ENCODE data around the gene POLD1.

The POLD1 gene

GRCh38 chr19:50420808-50421207 is 36.7 kb downstream of the POLD1 start:
- no peak for DNase-seq (ENCODE audit: low read depth)
- TF ChIP-seq, protein P1, sequence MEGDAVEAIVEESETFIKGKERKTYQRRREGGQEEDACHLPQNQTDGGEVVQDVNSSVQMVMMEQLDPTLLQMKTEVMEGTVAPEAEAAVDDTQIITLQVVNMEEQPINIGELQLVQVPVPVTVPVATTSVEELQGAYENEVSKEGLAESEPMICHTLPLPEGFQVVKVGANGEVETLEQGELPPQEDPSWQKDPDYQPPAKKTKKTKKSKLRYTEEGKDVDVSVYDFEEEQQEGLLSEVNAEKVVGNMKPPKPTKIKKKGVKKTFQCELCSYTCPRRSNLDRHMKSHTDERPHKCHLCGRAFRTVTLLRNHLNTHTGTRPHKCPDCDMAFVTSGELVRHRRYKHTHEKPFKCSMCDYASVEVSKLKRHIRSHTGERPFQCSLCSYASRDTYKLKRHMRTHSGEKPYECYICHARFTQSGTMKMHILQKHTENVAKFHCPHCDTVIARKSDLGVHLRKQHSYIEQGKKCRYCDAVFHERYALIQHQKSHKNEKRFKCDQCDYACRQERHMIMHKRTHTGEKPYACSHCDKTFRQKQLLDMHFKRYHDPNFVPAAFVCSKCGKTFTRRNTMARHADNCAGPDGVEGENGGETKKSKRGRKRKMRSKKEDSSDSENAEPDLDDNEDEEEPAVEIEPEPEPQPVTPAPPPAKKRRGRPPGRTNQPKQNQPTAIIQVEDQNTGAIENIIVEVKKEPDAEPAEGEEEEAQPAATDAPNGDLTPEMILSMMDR (IDR thresholded peaks at IDR 0.05; ENCODE audit: insufficient read depth, low read depth, low read length, missing control alignments): no peak
- H3K4me3 ChIP-seq (ENCODE audit: low read length): no peak overlapping the region

- H3K4me3 ChIP-seq (ENCODE audit: low read length): no peak overlapping the region
- no peak for DNase-seq (ENCODE audit: low read depth)
- TF ChIP-seq, protein P1 (IDR thresholded peaks at IDR 0.05; ENCODE audit: insufficient read depth, low read depth, low read length, missing control alignments): no peak
These were observed 38.5 kb downstream of the POLD1 start for GRCh38 chr19:50422397-50423278.

GRCh38 chr19:50423279-50424113 is 39.3 kb downstream of the POLD1 start:
- TF ChIP-seq, protein P1 (IDR thresholded peaks at IDR 0.05; ENCODE audit: insufficient read depth, low read depth, low read length, missing control alignments): no peak
- no peak overlapping the region for H3K4me3 ChIP-seq (ENCODE audit: low read length)
- no peak for DNase-seq (ENCODE audit: low read depth)

GRCh38 chr19:50425581-50425980 is 41.4 kb downstream of the POLD1 start:
- DNase-seq (ENCODE audit: low read depth): no peak
- TF ChIP-seq, protein P1 (IDR thresholded peaks at IDR 0.05; ENCODE audit: insufficient read depth, low read depth, low read length, missing control alignments): no peak
- H3K4me3 ChIP-seq (ENCODE audit: low read length): no peak overlapping the region

DNA sequence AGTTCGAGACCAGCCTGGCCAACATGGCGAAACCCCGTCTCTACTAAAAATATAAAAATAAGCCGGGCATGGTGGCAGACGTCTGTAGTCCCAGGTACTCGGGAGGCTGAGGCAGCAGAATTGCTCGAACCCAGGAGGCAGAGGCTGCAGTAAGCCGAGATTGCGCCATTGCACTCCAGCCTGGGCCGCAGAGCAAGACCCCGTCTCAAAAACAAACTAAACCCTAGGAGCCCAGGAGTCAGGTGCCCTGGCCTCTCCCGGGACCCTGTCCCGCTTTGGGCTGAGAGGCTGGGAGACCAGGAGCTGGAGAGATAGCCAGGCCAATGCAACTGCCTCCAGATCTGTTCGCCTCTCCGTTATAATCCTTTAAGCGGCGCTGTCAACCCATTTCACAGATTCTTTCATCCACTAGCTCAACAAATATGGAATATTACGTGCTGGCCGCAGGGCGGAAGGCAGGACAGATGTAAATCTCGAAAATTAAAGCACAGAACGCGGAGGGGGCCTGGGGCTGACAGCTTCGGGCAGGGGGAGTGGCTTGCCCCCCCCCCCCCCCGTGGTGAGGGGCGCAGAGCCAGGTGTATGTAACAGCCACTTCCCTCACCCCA is 43.3 kb downstream of the POLD1 start:
- peak overlapping the region; percentile 42 for H3K4me3 ChIP-seq (ENCODE audit: low read length)
- no peak for DNase-seq (ENCODE audit: low read depth)
- TF ChIP-seq, protein P1 (IDR thresholded peaks at IDR 0.05; ENCODE audit: insufficient read depth, low read depth, low read length, missing control alignments): no peak

GRCh38 chr19:50427997-50428425 is 43.9 kb downstream of the POLD1 start:
- peak; percentile 69 for DNase-seq (ENCODE audit: low read depth)
- TF ChIP-seq, protein P1 (IDR thresholded peaks at IDR 0.05; ENCODE audit: insufficient read depth, low read depth, low read length, missing control alignments): no peak
- peak overlapping the region; percentile 42 for H3K4me3 ChIP-seq (ENCODE audit: low read length)

All from epithelial cell of esophagus (primary cell).